Neural progenitor cell (in vitro differentiated cells): ENCODE results near the gene POU2F2. TPM values are rescaled to one million over a fixed set of nuclear protein-coding genes. Genes with fewer than 3 reads are reported as not detected.

Experiments used
- DNase-seq: peaks from one replicate; pipeline ENCODE4 v3.0.0-alpha.2; 2016; ENCODE audit warnings: low spot score
- H2AFZ ChIP-seq: fragments of 200-600 bp; sonication (generic); replicated peaks from 2 replicates; pipeline ENCODE4 v1.6.1; 2016; ENCODE audit warnings: antibody characterized with exemption
- H3F3A ChIP-seq: fragments of 200-600 bp; sonication (generic); 2 replicates; pipeline ENCODE4 v1.6.1; 2016; ENCODE audit warnings: antibody characterized with exemption, low read depth
- H3K27ac ChIP-seq: fragments of 200-600 bp; sonication (generic); 2 replicates; pipeline ENCODE4 v1.5.1; 2016; ENCODE audit warnings: mild to moderate bottlenecking
- H3K27me3 ChIP-seq: fragments of 200-600 bp; sonication (generic); 2 replicates; pipeline ENCODE4 v1.6.1; 2016; ENCODE audit warnings: mild to moderate bottlenecking, moderate library complexity
- H3K36me3 ChIP-seq: fragments of 200-600 bp; sonication (generic); 2 replicates; pipeline ENCODE4 v1.5.1; 2016
- H3K4me1 ChIP-seq: fragments of 200-600 bp; sonication (generic); 2 replicates; pipeline ENCODE4 v1.6.1; 2016; ENCODE audit warnings: mixed run types
- H3K4me2 ChIP-seq: fragments of 200-600 bp; sonication (generic); 2 replicates; pipeline ENCODE4 v1.6.1; 2016
- H3K4me3 ChIP-seq: fragments of 200-600 bp; sonication (generic); 2 replicates; pipeline ENCODE4 v1.5.1; 2016
- H3K79me2 ChIP-seq: fragments of 200-600 bp; sonication (generic); 2 replicates; pipeline ENCODE4 v1.6.1; 2016; ENCODE audit warnings: low read depth
- H3K9ac ChIP-seq: fragments of 200-600 bp; sonication (generic); 2 replicates; pipeline ENCODE4 v1.6.1; 2016
- H3K9me3 ChIP-seq: fragments of 200-600 bp; sonication (generic); 2 replicates; pipeline ENCODE4 v1.5.1; 2016; ENCODE audit warnings: low read depth
- H4K20me1 ChIP-seq: fragments of 200-600 bp; sonication (generic); 2 replicates; pipeline ENCODE4 v1.6.1; 2016; ENCODE audit warnings: low read depth
- H3K27ac Mint-ChIP-seq: 3 replicates; pipeline ENCODE4 v1.8.0; 2021; ENCODE audit warnings: mixed read lengths
- H3K27me3 Mint-ChIP-seq: 2 replicates; pipeline ENCODE4 v1.8.0; 2022; ENCODE audit warnings: low read depth, mild to moderate bottlenecking, inconsistent platforms, moderate library complexity, mixed read lengths; ENCODE audit not compliant: insufficient read depth
- H3K36me3 Mint-ChIP-seq: 3 replicates; pipeline ENCODE4 v1.8.0; 2021; ENCODE audit warnings: mixed read lengths
- H3K4me1 Mint-ChIP-seq: 3 replicates; pipeline ENCODE4 v1.8.0; 2021; ENCODE audit warnings: mixed read lengths
- H3K4me3 Mint-ChIP-seq: 3 replicates; pipeline ENCODE4 v1.8.0; 2021; ENCODE audit warnings: mild to moderate bottlenecking, moderate library complexity, mixed read lengths
- H3K9me3 Mint-ChIP-seq: 3 replicates; pipeline ENCODE4 v1.8.0; 2020; ENCODE audit warnings: mixed read lengths
- EZH2 ChIP-seq: fragments of 200-600 bp; sonication (generic); IDR thresholded peaks from 2 replicates; pipeline ENCODE4 v1.6.1; 2017; ENCODE audit warnings: antibody characterized with exemption, mild to moderate bottlenecking, moderate library complexity
- EZH2phosphoT487 ChIP-seq: fragments of 200-600 bp; sonication (generic); IDR thresholded peaks from 2 replicates; pipeline ENCODE4 v1.6.1; 2017; ENCODE audit warnings: antibody characterized with exemption
- total RNA-seq: library from RNA; depleted of rRNA; stranded (reverse); fragments of >200 nt; gene quantifications from 2 replicates; pipeline ENCODE4 v1.2.3, GENCODE V29; 2015; ENCODE audit warnings: low replicate concordance
- TF ChIP-seq, protein P1 (sequence below): fragments of 200-600 bp; sonication (generic); IDR thresholded peaks from 2 replicates; pipeline ENCODE4 v1.5.1; 2017; ENCODE audit warnings: antibody characterized with exemption, mild to moderate bottlenecking

Gene POU2F2
- total RNA-seq, 1 donor from 2014 or later: 0.69 TPM

DNA sequence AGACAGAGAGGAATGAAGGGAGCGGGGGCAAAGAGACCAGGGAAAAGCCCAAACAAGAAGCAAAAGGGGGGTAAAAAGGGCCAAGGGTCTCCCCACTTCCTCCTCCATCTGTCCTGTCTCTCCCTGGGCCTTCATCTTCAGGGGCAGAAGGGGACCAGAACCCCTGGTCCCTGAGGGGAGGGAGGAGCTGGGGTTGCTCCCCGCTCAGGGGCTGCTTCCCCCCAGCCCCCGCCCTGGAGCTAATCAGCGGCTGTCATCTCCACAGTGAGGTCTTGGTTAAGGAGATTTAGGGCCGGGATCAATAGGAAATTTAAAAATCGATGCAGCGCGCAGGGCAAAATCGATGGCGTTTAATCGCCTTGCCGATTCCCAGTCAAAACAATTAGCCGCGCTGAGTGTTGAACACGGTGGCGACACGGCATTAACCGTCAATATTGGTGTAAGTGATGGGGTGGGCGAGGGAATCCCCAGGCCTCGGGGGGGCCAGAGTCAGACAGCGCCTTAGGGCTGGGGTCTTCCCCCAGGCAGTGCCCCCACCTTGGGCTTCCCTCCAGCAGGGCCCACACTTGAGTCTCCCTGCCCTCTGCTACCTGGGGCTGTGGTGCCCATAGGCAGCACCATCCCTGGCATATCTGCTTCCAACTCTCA lies 29.5 kb upstream of the POU2F2 start:
- H3F3A ChIP-seq: peaks cover 5% of the 10 kb centered on the region
- TF ChIP-seq, protein P1, sequence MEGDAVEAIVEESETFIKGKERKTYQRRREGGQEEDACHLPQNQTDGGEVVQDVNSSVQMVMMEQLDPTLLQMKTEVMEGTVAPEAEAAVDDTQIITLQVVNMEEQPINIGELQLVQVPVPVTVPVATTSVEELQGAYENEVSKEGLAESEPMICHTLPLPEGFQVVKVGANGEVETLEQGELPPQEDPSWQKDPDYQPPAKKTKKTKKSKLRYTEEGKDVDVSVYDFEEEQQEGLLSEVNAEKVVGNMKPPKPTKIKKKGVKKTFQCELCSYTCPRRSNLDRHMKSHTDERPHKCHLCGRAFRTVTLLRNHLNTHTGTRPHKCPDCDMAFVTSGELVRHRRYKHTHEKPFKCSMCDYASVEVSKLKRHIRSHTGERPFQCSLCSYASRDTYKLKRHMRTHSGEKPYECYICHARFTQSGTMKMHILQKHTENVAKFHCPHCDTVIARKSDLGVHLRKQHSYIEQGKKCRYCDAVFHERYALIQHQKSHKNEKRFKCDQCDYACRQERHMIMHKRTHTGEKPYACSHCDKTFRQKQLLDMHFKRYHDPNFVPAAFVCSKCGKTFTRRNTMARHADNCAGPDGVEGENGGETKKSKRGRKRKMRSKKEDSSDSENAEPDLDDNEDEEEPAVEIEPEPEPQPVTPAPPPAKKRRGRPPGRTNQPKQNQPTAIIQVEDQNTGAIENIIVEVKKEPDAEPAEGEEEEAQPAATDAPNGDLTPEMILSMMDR: no peak
- TF ChIP-seq EZH2phosphoT487 (no peak), EZH2 (no peak)
- no peak for DNase-seq

DNA sequence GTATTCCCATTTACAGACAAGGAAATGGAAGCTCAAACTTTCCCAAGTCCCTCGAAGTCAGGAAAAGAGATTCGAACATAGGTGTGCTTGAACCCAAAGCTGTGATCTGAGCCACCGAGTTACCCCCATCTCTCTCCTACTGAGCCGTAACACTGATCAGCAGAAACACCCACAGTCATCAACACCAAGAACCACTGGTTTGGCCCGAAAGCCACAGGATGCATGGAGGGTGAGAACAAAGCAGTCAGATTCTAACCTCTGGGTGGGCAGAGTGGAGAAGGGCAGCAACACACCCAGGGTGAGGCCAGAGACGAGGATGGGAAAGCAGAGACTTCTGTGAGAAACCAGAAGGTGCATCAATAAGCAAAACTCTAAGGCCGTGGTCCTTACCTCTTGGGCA lies 27.7 kb upstream of the POU2F2 start:
- Histone ChIP-seq H3F3A (peaks cover 5% of the 10 kb centered on the region), H3K36me3 (no peaks in the 10 kb centered on the region), H4K20me1 (peaks cover under 1% of the 10 kb centered on the region), H3K4me3 (no peak overlapping the region), H3K27ac (no peak overlapping the region), H3K9me3 (no peaks in the 10 kb centered on the region), H3K4me1 (peaks cover 19% of the 10 kb centered on the region), H2AFZ (no peak overlapping the region), H3K27me3 (peaks cover 48% of the 10 kb centered on the region), H3K4me2 (no peak overlapping the region), H3K79me2 (no peaks in the 10 kb centered on the region), H3K9ac (no peak overlapping the region)
- peaks cover 11% of the 10 kb centered on the region for H3K27me3 Mint-ChIP-seq
- peaks cover 23% of the 10 kb centered on the region for H3K4me1 Mint-ChIP-seq
- H3K36me3 Mint-ChIP-seq: no peaks in the 10 kb centered on the region
- H3K9me3 Mint-ChIP-seq: no peaks in the 10 kb centered on the region
- H3K4me3 Mint-ChIP-seq: no peak overlapping the region
- TF ChIP-seq, protein P1: no peak
- no peak for TF ChIP-seq EZH2phosphoT487
- TF ChIP-seq EZH2: no peak
- H3K27ac Mint-ChIP-seq: no peak overlapping the region
- DNase-seq: no peak

More for the DNA sequence above, 29.5 kb upstream of the POU2F2 start:
- Histone ChIP-seq H3K27ac (no peak overlapping the region), H3K4me3 (no peak overlapping the region), H2AFZ (no peak overlapping the region), H4K20me1 (peaks cover 8% of the 10 kb centered on the region), H3K9ac (no peak overlapping the region), H3K4me2 (no peak overlapping the region), H3K4me1 (peaks cover 8% of the 10 kb centered on the region), H3K9me3 (no peaks in the 10 kb centered on the region), H3K36me3 (no peaks in the 10 kb centered on the region), H3K79me2 (no peaks in the 10 kb centered on the region), H3K27me3 (peaks cover 41% of the 10 kb centered on the region)
- Mint-ChIP-seq H3K4me1 (peaks cover 12% of the 10 kb centered on the region), H3K9me3 (no peaks in the 10 kb centered on the region), H3K27ac (no peak overlapping the region), H3K36me3 (no peaks in the 10 kb centered on the region), H3K27me3 (peaks cover 7% of the 10 kb centered on the region), H3K4me3 (no peak overlapping the region)

DNA sequence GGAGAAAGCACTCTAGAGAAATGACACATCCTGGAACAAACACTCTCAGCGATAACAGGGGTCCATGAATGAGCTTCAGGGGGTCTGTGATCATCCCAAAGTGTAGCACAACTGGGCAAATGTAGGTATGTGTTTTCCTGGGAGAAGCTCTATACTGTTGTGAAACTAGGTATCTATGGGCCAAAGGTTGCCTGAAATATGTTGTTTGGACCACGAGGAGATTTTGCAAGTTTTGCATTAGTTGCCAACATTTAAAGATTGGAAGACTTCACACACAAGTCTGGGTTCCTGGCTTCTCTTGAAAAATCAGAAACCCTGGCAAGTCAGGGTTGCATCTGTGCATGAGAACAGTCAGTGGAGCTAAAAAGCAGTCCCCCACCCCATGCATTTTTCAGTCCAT lies 26.7 kb upstream of the POU2F2 start:
- no peak overlapping the region for H3K4me2 ChIP-seq
- H4K20me1 ChIP-seq: no peaks in the 10 kb centered on the region
- DNase-seq: no peak
- H3K79me2 ChIP-seq: no peaks in the 10 kb centered on the region
- Mint-ChIP-seq H3K4me3 (no peak overlapping the region), H3K27me3 (peaks cover 16% of the 10 kb centered on the region), H3K4me1 (peaks cover 30% of the 10 kb centered on the region), H3K9me3 (no peaks in the 10 kb centered on the region), H3K27ac (no peak overlapping the region), H3K36me3 (no peaks in the 10 kb centered on the region)
- H2AFZ ChIP-seq: no peak overlapping the region
- peaks cover 2% of the 10 kb centered on the region for H3F3A ChIP-seq
- no peak overlapping the region for H3K9ac ChIP-seq
- TF ChIP-seq EZH2phosphoT487: no peak
- TF ChIP-seq EZH2: no peak
- TF ChIP-seq, protein P1: no peak
- no peaks in the 10 kb centered on the region for H3K36me3 ChIP-seq
- H3K4me3 ChIP-seq: no peak overlapping the region
- H3K27ac ChIP-seq: no peak overlapping the region
- no peaks in the 10 kb centered on the region for H3K9me3 ChIP-seq
- peaks cover 57% of the 10 kb centered on the region for H3K27me3 ChIP-seq
- peaks cover 23% of the 10 kb centered on the region for H3K4me1 ChIP-seq
